Heart left ventricle (tissue), 16 donors: Measurements from ENCODE around the gene METTL27. TPM values are rescaled to one million over a fixed set of nuclear protein-coding genes. Genes with fewer than 3 reads are reported as not detected.

ENCODE experiments used
- ATAC-seq, 4 donors: fragments of 200-7000 bp; cut with Tn5 transposase; one replicate each; pipeline ENCODE4 v1.9.1; 2020 to 2022; ENCODE audit warnings: moderate library complexity in 4 of 4, mild to moderate bottlenecking in 3 of 4, moderate number of reproducible peaks in 1 of 4
- DNase-seq, 5 donors: peaks; one replicate each; pipeline ENCODE4 v3.0.0-alpha.2; 2020
- H3K27ac ChIP-seq, 12 donors: fragments of 200-600 bp; sonication (generic) in 4 of 12; one replicate each; pipeline versions ENCODE4 v1.5.0 to v1.8.0; 2016 to 2022; ENCODE audit warnings: mild to moderate bottlenecking in 2 of 12
- H3K27me3 ChIP-seq, 9 donors: fragments of 200-600 bp; sonication (generic) in 2 of 9; one replicate each; pipeline versions ENCODE4 v1.5.1 to v1.8.0; 2016 to 2022; ENCODE audit warnings: mild to moderate bottlenecking in 3 of 9
- H3K36me3 ChIP-seq, 9 donors: fragments of 200-600 bp; sonication (generic) in 2 of 9; one replicate each; pipeline versions ENCODE4 v1.5.0 to v1.8.0; 2018 to 2022; ENCODE audit warnings: mild to moderate bottlenecking in 2 of 9
- H3K4me1 ChIP-seq, 12 donors: fragments of 200-600 bp; sonication (generic) in 4 of 12; one replicate each; pipeline versions ENCODE4 v1.5.0 to v1.8.0; 2016 to 2022; ENCODE audit warnings: mild to moderate bottlenecking in 3 of 12
- H3K4me3 ChIP-seq, 12 donors: fragments of 200-600 bp; sonication (generic) in 4 of 12; one replicate each; pipeline versions ENCODE4 v1.5.0 to v1.8.0; 2017 to 2022; ENCODE audit warnings: mild to moderate bottlenecking in 9 of 12, moderate library complexity in 4 of 12
- H3K9me3 ChIP-seq, 12 donors: fragments of 200-600 bp; sonication (generic) in 4 of 12; one replicate each; pipeline versions ENCODE4 v1.5.0 to v1.8.0; 2016 to 2022; ENCODE audit warnings: mild to moderate bottlenecking in 1 of 12
- CTCF ChIP-seq, 12 donors: fragments of 200-600 bp; sonication (generic) in 4 of 12; IDR thresholded peaks; one replicate each; pipeline versions ENCODE4 v1.5.0 to v1.8.0; 2018 to 2022; ENCODE audit warnings: antibody characterized with exemption in 12 of 12, mild to moderate bottlenecking in 5 of 12
- POLR2A ChIP-seq, 2 donors: fragments of 450-650 bp; IDR thresholded peaks; one replicate each; pipeline ENCODE4 v1.6.1; 2017; ENCODE audit warnings: antibody characterized with exemption in 2 of 2, mild to moderate bottlenecking in 2 of 2, moderate library complexity in 2 of 2
- WGBS, 4 donors: extraction: QIAGEN DNeasy Blood & Tissue Kit in 2 of 4; methylation state at CpG; one replicate each; pipeline versions ENCODE4 v1.1.5 to v1.1.7; 2013 to 2018; 5-methylcytosine and 5-hydroxymethylcytosine counted together
- intact Hi-C, 10 donors: fragments of 100-400 bp; cut with DNase I; formaldehyde crosslinking; loops; one replicate each; pipeline versions ENCODE4 v1.11.1 to v1.14.2; 2022
- polyA plus RNA-seq, 2 donors: library from polyadenylated mRNA; stranded (reverse); fragments of 200-250 nt; gene quantifications; one replicate each; pipeline ENCODE4 v1.2.3, GENCODE V29; 2013
- total RNA-seq, 9 donors: library from RNA; depleted of rRNA in 2 of 9; stranded (reverse); fragments of >200 nt in 2 of 9; fragmentation: NEBNext Ultra II Directional in 3 of 9; extraction: Animal tissue kit (Norgen Biotek cat#: 25700) in 3 of 9; gene quantifications; one replicate each; pipeline versions ENCODE4 v1.1.0 to v1.2.4, GENCODE V29; 2016 to 2023
- donor health status: ischemic (EF 13 %, LVEDD 7.1; RV severe dilation, severe dysfunction).
- donor health status: healthy with polysubstance abuse.
- donor health status: DM: no; HTN: yes; CAD: no.
- donor health status: DM: no; HTN: no; CAD: no.
- donor health status: ischemic (EF 25% LVEDD 6.9; RV normal size, moderate dysfunction).
- donor health status: ischemic (EF 25% LVEDD 5.7; RV mildly dilated, moderate dysfunction).
- donor health status: healthy.
- donor health status: DM: yes; HTN: yes; CAD: no.
- donor health status: ischemic (EF 35%, LVEDD 5.7; RV mildly dilated, moderate dysfunction).
- donor health status: nonischemic (EF 11% LVEDD 7.7; RV severe dilation, severe dysfunction).
- donor health status: DM: yes; HTN: yes; CAD: no.
- donor health status: PGD.
- donor health status: ischemic (EF 29% LVEDD 5.4; RV normal size, mild dysfunction).
- donor health status: nonischemic (EF 23%, LVEDD 6.1; RV moderate dilation, normal function).

The METTL27 gene
- total and polyA plus RNA-seq, 11 donors, result 0.12 to 2.7 (median 0.65) TPM; not detected in 4

GRCh38 chr7:73828972-73829371 lies 13.3 kb downstream of the METTL27 start:
- DNase-seq, result peak in 1 of 5 donors; percentile 0
- intact Hi-C loops, result no loop called here
- no peak for ATAC-seq
- Histone ChIP-seq H3K4me1 (peaks cover 0 to 46% (median 6%) of the 10 kb centered on the region in 12 donors), H3K9me3 (no peaks in the 10 kb centered on the region), H3K27me3 (peaks cover 0 to 23% (median 0%) of the 10 kb centered on the region in 9 donors), H3K27ac (no peak overlapping the region), H3K36me3 (no peaks in the 10 kb centered on the region), H3K4me3 (no peak overlapping the region)
- WGBS, 4 donors, result 87 to 92% (median 92%) methylated on average over 3 to 5 of the region's 5 CpGs
- TF ChIP-seq POLR2A (IDR thresholded peaks at IDR 0.05) (no peak), CTCF (IDR thresholded peaks at IDR 0.05) (no peak)

- 63 to 71% (median 64%) methylated on average over 11 to 14 of the region's 14 CpGs for WGBS, 4 donors
- TF ChIP-seq POLR2A (IDR thresholded peaks at IDR 0.05), result no peak
- no peak for TF ChIP-seq CTCF (IDR thresholded peaks at IDR 0.05)
- peak in 1 of 5 donors; percentile 10 for DNase-seq
- intact Hi-C loops, result no loop called here
- peaks cover 0 to 46% (median 6%) of the 10 kb centered on the region in 12 donors for H3K4me1 ChIP-seq
- H3K27me3 ChIP-seq, result peaks cover 0 to 23% (median 0%) of the 10 kb centered on the region in 9 donors
- H3K9me3 ChIP-seq, result no peaks in the 10 kb centered on the region
- H3K4me3 ChIP-seq, result no peak overlapping the region
- ATAC-seq, result peak in 3 of 4 donors; percentile 18 to 39 (median 26)
- H3K36me3 ChIP-seq, result no peaks in the 10 kb centered on the region
- no peak overlapping the region for H3K27ac ChIP-seq
Measured at GRCh38 chr7:73828107-73828803, 14.1 kb downstream of the METTL27 start.

GRCh38 chr7:73827567-73828106 lies 14.7 kb downstream of the METTL27 start:
- Histone ChIP-seq H3K4me1 (peaks cover 0 to 43% (median 6%) of the 10 kb centered on the region in 12 donors), H3K9me3 (no peaks in the 10 kb centered on the region), H3K4me3 (no peak overlapping the region), H3K36me3 (no peaks in the 10 kb centered on the region), H3K27ac (peak overlapping the region in 1 of 12 donors; percentile 47), H3K27me3 (peaks cover 0 to 23% (median 0%) of the 10 kb centered on the region in 9 donors)
- no peak for TF ChIP-seq CTCF (IDR thresholded peaks at IDR 0.05)
- no peak for TF ChIP-seq POLR2A (IDR thresholded peaks at IDR 0.05)
- DNase-seq (peak in 4 of 5 donors; percentile 42 to 73 (median 54)), ATAC-seq (peak in 3 of 4 donors; percentile 13 to 38 (median 22))
- WGBS, 4 donors, result 22 to 38% (median 27%) methylated on average over 7 to 11 of the region's 11 CpGs
- intact Hi-C loops, result no loop called here

- peaks cover 0 to 12% (median 0%) of the 10 kb centered on the region in 9 donors for H3K27me3 ChIP-seq
- H3K4me1 ChIP-seq, result peaks cover 0 to 37% (median 6%) of the 10 kb centered on the region in 12 donors
- DNase-seq, result peak in 1 of 5 donors; percentile 58
- H3K27ac ChIP-seq, result no peak overlapping the region
- no peak for TF ChIP-seq CTCF (IDR thresholded peaks at IDR 0.05)
- no peak for TF ChIP-seq POLR2A (IDR thresholded peaks at IDR 0.05)
- 81 to 87% (median 85%) methylated on average over 7 to 9 of the region's 9 CpGs for WGBS, 4 donors
- no peak overlapping the region for H3K4me3 ChIP-seq
- no peak for ATAC-seq
- H3K36me3 ChIP-seq, result no peaks in the 10 kb centered on the region
- H3K9me3 ChIP-seq, result no peaks in the 10 kb centered on the region
- intact Hi-C loops, result no loop called here
Measured at GRCh38 chr7:73824986-73825385, 17.3 kb downstream of the METTL27 start.
